Measurements from ENCODE around the gene STAC.

STAC gene, protein sequence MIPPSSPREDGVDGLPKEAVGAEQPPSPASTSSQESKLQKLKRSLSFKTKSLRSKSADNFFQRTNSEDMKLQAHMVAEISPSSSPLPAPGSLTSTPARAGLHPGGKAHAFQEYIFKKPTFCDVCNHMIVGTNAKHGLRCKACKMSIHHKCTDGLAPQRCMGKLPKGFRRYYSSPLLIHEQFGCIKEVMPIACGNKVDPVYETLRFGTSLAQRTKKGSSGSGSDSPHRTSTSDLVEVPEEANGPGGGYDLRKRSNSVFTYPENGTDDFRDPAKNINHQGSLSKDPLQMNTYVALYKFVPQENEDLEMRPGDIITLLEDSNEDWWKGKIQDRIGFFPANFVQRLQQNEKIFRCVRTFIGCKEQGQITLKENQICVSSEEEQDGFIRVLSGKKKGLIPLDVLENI

DNA sequence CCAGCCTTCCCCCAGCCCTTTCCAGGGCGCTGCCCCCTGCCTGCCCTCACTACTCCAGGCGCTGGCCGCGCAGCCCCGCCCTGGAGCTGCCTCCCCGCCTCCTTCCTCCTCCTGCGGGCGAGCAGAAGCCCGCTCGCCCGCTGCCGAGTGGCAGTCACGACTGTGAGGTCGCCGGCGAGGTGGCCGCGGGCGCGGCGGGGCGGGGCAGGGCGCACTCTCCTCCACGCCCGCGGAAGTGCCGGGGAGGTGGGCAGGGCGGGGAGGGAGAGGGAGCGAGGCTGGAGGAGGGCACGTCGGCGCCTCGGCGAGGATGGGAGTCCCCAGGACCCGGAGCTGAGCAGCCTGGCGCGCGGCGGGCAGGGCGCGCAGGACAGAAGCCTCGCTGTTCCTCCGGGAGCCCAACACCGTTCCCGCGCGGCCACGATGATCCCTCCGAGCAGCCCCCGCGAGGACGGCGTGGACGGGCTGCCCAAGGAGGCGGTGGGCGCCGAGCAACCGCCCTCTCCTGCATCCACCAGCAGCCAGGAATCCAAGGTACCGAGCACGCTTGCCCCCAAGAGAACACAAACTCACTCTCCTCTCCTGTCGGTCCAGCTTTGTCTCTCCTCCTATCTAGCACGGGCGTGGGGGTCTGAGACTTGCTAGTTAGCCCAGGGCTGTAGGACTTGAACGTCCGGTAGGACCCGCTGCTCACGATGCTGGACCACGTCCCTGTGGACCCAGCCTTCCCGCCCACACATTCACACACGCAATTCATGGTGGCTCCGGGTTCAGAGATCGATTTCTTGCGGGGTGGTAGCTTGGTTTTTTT lies at the start of gene STAC:
Gene STAC (plus strand): TSS at position 284 of the 811 bp plus-strand sequence. CDS start 140 bp downstream, at position 424.
- DNase-seq (ENCODE audit: low read depth in 2 of 2) = no peak

- DNase-seq (ENCODE audit: low read depth in 2 of 2) = no peak
Measured at GRCh38 chr3:36332139-36332538, 48.2 kb upstream of the STAC start.

DNA sequence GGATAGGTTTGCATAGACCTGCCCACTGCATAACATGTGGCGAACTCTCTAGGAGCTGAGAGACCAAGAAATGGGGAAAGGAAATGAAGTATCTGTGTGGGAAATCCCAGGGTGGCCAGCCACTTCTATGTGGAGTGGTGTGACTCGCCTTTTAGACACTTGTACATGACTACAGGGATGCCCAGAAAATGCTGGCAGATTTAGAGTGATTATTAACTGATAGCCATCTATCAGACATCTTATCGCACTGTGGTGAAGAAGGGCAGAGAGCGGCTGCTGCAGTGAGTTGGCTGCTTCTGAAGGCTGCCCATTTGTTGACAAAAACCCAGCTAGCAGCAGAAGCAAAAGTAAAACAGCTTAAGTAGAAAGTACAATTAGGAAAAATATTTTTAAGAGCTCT lies 18.1 kb upstream of the STAC start:
- DNase-seq (ENCODE audit: low read depth in 2 of 2) = no peak

DNA sequence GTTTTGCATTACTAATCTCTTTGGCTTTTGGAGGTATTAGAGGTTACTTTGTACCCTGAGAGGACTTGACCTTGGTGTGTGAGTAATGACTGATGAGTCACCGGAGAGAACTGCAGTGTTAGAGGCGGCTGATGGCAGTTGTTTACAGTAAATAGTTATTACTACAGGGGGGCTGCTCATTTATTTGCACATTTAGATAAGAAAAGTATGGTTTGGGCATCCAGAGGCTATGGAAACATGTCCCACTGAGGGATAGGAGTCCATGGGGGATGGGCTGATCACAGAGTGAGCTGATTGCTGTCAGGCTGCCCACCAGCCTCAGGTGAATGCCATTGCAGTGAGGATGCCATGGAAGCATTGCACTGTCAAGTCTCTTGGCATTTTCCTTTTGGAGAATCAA lies 17.3 kb upstream of the STAC start:
- no peak for DNase-seq (ENCODE audit: low read depth in 2 of 2)

DNA sequence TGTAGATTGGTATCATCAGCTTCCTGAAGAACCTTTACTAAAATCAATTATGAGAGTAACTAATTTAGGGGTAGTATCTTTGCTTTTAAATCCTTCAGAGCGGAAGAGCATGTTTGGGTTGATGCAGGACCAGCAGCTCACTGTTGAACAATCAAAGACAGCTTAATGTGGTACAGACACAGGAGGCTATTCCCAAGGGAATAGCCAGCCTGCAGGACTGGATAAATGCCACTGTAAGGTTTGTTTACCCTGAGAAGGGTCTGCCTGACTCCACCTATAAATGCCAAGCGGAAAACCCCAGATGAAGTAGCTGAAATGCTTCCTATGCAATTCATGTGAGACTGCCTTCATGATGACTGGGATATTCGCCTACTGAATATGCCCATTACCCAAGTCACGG lies 16.0 kb upstream of the STAC start:
- no peak for DNase-seq (ENCODE audit: low read depth in 2 of 2)

- no peak for DNase-seq (ENCODE audit: low read depth in 2 of 2)
Measured at GRCh38 chr3:36365829-36366228, 14.5 kb upstream of the STAC start.

GRCh38 chr3:36366308-36366707 lies 14.0 kb upstream of the STAC start:
- DNase-seq (ENCODE audit: low read depth in 2 of 2) = no peak

GRCh38 chr3:36367912-36368573 lies 12.3 kb upstream of the STAC start:
- no peak for DNase-seq (ENCODE audit: low read depth in 2 of 2)

GRCh38 chr3:36372534-36372935 lies 7.8 kb upstream of the STAC start:
- DNase-seq (ENCODE audit: low read depth in 2 of 2) = no peak

GRCh38 chr3:36373084-36373483 lies 7.2 kb upstream of the STAC start:
- no peak for DNase-seq (ENCODE audit: low read depth in 2 of 2)

DNA sequence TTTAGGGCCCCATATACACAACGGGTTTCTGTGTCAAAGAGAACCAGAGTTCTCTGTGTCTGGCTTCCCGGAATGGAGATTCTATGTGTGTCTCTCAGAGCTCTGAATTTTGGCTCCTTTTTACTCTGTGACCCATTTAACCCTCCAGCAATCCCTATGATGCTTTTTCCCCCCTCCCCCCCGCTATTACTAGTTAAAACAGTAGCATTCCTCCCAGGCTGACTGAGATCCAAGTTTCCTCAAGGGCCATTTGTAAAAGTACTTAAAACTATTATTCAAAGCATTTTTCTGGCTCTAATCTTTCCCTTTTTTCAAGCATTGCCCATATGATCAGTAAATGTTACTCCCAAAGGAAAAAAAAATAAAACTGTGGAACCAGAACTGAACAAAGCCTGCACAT lies 6.6 kb upstream of the STAC start:
- no peak for DNase-seq (ENCODE audit: low read depth in 2 of 2)

DNA sequence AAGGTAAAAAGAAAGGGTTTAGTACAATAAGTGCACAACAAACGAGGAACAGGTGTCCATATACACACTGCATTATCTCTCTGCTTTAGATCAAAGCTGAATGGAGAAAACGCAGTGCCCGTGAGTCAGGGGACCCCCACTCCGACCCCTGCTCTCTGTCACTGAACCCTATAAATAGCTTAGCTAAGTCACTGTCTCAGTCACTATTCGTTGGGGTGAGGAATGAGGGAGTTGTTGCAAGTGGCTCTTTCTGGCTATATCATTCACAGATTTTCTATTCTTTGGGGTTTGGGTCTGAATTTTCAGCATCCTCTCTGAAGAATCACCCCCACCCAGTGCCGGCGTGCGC lies 458 bp upstream of the STAC start:
- no peak for DNase-seq (ENCODE audit: low read depth in 2 of 2)

GRCh38 chr3:36381311-36381956 lies 1.1 kb downstream of the STAC start:
- DNase-seq (ENCODE audit: low read depth in 2 of 2) = no peak

- no peak for DNase-seq (ENCODE audit: low read depth in 2 of 2)
Measured at GRCh38 chr3:36393563-36393962, 13.3 kb downstream of the STAC start.

- DNase-seq (ENCODE audit: low read depth in 2 of 2) = no peak
Measured at GRCh38 chr3:36394176-36394575, 13.9 kb downstream of the STAC start.

DNA sequence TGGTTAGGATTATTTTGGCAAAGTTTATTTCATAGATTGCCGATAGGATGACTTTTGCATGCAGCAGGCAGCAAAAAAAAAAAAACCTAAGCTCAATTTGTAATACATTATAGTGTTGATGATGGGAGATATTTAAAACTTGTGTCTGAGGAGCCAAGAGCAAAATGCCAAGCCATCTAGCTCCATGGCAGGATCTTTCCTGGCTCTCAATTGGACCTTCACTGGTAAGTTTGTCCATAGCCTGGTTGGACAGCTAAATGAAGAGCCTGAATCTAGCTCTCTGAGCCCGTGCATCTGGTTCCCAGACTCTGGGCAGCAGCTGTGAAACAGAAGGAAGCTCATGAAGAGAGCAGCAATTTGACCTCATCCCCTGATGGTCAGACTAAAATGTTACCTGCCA lies 17.5 kb downstream of the STAC start:
- no peak for DNase-seq (ENCODE audit: low read depth in 2 of 2)

- DNase-seq (ENCODE audit: low read depth in 2 of 2) = no peak
Measured at GRCh38 chr3:36399933-36400332, 19.6 kb downstream of the STAC start.

DNA sequence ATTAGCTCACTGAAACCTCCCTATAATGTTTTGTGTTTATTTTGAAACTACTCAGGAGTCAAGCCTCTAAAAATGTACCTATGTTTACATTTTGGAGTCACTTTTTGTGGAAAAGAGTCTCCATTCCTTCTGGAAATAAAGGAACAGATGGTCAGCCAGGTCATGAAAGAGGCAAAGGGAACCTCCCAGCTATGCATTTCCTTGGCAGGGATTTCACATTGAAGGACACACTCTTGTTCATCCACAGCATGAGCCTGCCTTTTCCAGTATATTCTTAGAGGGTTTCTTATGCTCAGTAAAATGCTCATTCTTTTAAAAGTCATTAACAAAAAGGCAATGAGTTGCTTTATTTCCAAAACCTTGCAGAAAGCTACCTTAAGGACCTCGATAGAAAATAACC lies 20.8 kb downstream of the STAC start:
- DNase-seq (ENCODE audit: low read depth in 2 of 2) = no peak

DNA sequence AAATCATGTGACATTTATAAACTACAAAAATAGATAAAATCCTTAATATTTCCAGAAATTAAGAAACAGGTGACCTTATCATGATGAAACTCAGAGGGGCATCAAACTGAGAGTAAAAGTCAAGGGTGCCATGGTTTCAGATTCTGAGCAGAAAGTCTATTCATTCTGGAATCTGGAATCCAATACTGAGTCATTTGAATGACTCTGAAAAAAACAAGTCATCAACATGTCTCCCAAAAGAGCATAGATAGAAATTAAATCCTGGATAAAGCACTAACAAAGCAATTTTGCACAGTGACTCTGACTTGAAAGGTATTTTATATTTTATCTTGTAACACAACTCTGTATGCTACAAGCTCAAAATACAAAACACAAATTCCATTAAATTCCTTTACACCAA lies 23.4 kb downstream of the STAC start:
- DNase-seq (ENCODE audit: low read depth in 2 of 2) = no peak

DNA sequence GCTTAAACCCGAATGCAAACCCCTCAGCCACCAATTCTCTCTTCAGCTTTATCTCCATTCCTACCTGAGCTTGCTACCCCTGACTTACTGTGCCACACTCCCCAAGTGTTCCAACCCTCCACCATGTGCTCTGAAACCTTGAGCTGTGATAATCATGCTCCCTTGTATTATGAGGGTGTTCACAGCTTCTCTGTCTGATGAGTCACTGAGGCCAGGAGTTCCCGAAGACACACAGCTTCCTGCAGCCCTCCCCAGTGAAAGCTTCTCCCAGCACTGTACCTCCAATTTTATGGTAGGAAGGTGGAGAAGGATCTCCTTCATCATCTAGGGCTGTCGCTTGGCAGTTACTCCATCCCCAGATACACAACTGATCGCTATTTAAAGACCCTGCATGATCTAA lies 24.9 kb downstream of the STAC start:
- no peak for DNase-seq (ENCODE audit: low read depth in 2 of 2)

GRCh38 chr3:36408146-36408545 lies 27.8 kb downstream of the STAC start:
- DNase-seq (ENCODE audit: low read depth in 2 of 2) = no peak

DNA sequence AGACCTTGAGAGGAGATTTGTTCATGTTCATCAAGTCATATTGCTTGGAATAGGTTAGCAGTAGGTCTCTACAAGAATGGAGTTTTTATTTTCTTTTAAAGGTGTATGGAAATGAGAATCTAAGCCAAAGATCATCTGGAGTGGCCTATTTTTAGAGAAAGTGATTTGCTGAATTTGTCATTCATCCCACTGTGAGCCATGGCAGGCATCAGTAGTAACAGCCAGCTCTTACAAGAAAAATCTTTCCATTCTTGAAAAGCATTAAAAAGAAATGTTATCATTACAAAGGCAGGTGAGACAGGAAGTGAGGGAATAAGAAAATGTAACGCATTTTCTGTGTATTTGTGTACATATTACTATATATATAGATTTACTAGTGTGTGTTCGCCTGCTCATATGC lies 29.6 kb downstream of the STAC start:
- no peak for DNase-seq (ENCODE audit: low read depth in 2 of 2)
